Measurements from ENCODE around the gene DUXB.

DUXB gene, protein sequence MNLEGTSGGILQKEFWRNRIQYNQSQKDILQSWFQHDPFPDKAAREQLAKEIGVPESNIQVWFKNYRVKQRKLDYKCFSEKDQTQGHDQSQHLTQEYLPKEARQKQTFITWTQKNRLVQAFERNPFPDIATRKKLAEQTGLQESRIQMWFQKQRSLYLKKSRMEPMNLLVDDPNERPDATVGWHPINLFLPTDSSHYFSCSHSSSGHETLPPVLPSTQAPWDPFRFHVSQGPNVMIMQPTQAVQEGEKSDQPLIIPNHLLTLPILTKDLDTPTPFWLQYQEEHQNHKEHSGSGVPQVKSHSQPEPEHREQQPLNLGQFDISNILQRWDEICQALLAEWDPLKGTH

DNA sequence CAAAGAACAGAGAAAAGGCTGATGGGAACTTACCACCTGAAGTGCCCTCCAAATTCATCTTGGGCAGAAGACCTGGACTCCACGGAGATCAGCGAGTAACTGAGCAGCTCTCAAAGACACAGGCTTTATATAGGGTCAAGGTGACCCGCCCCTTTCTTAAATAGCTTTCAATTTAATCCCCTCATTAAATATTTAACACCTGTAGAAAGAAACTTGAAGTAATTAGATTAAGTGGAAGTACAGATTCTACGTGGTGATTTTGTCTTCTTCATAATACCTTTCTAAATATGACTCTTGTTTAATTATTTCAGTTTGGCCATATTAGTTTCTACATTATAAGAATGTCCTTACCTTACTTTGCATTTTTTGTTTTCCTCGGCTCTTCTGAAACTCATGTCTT, at the start of gene DUXB:
Gene DUXB (minus strand): TSS at position 101 of the 400 bp plus-strand sequence. CDS start 43 bp downstream, at position 58.
- TF ChIP-seq, protein P1, sequence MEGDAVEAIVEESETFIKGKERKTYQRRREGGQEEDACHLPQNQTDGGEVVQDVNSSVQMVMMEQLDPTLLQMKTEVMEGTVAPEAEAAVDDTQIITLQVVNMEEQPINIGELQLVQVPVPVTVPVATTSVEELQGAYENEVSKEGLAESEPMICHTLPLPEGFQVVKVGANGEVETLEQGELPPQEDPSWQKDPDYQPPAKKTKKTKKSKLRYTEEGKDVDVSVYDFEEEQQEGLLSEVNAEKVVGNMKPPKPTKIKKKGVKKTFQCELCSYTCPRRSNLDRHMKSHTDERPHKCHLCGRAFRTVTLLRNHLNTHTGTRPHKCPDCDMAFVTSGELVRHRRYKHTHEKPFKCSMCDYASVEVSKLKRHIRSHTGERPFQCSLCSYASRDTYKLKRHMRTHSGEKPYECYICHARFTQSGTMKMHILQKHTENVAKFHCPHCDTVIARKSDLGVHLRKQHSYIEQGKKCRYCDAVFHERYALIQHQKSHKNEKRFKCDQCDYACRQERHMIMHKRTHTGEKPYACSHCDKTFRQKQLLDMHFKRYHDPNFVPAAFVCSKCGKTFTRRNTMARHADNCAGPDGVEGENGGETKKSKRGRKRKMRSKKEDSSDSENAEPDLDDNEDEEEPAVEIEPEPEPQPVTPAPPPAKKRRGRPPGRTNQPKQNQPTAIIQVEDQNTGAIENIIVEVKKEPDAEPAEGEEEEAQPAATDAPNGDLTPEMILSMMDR (IDR thresholded peaks at IDR 0.05) = no peak

DNA sequence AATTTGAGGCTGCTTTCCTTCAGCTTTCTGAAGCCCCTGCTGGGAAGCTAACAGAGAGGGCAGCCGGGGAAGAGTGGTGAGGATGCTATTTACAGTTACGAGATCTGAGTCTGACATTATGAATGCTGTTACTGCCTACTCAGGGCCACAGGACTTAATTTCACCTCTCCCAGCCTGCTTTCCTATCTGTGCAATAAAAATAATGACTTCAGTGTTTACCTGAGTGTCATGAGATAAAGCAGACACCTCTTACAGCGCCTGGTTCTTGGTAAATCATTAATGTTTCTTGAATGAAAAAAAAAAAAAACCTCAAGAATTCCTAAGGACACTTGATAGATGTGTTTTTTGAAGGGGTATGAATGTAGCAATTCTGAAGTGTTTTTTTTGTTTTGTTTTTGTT, 49.3 kb upstream of the DUXB start:
- TF ChIP-seq, protein P1 (IDR thresholded peaks at IDR 0.05) = no peak

DNA sequence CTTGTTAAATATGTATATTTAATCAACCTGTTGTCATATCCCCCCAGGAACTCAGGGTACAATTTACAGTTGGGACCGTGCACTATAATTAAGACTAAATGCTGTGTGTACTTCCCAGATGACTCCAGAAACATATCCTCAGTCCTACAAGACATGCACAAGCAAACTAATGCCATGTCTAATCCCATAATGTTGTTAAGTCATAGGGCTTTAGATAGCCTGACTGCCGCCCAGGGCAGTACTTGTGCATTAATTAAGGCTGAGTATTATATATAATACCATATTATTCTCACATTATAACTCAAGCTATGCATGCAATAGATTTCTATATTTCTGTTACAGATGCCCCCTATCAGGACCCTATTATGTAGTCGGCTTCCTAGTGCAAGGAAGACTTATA, 45.1 kb upstream of the DUXB start:
- TF ChIP-seq, protein P1 (IDR thresholded peaks at IDR 0.05) = no peak

DNA sequence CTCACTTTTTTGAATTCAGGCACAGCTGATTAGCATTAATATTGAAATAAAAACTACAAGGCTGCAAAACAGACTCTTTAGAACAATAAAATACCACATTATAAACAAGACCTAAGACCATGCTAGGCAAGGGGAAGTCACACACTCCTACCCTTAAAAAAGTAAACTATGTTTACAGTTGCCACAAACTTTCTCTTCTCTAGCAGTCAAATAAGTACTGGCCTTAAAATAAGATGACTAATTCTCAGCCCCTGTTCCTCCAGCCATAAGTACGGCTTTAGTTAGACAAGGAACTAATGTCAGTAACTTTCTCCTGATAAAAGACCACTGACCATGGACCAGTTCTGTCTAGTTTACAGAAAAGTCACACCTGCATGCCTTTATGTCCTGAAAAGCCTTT, 44.6 kb upstream of the DUXB start:
- TF ChIP-seq, protein P1 (IDR thresholded peaks at IDR 0.05) = no peak

DNA sequence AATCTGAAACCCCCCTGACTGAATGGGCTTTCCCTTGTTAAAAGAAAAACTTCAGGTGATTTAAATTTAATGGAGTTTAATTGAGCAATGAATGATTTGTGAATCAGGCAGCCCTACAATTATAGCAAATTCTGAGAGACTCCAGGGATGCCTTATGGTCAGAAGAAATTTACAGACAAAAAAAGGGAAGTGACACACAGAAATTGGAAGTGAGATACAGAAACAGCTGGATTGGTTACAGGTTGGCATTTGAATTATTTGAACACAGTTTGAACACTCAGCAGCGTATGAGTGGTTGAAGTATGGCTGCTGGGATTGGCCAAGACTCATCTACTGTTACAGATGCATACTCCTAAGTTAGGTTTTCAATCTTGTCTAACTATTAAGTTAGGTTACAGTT, 44.0 kb upstream of the DUXB start:
- TF ChIP-seq, protein P1 (IDR thresholded peaks at IDR 0.05) = no peak

DNA sequence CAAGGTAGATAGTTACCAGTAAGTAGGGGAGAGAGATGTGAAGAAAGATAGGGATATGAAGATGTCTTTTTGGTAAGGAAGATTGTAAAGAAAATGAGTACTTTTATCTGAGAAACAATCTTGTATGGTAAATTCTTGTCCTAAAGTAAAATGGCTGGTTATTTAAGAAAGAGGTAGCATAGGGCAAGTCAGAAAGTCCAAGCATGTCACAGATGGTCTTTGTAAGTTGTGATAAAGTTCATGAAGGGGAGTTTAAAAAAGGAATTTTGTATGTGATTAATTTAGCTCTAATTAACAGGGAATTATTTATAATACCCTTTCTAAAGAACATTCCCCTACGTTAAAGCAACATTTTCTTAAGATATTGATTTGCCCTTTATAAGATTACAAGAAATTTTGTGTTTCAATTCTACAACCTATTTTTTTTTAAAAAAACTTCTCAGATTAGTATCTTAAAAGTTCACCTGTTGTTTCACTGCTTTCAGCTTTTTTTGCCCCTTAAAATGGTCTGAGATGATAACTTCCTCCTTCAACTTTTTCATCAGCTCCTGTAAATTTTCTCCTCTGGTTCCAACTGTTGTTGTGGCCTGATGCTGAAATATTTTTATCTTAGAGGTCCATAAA, 41.3 kb upstream of the DUXB start:
- TF ChIP-seq, protein P1 (IDR thresholded peaks at IDR 0.05) = no peak

DNA sequence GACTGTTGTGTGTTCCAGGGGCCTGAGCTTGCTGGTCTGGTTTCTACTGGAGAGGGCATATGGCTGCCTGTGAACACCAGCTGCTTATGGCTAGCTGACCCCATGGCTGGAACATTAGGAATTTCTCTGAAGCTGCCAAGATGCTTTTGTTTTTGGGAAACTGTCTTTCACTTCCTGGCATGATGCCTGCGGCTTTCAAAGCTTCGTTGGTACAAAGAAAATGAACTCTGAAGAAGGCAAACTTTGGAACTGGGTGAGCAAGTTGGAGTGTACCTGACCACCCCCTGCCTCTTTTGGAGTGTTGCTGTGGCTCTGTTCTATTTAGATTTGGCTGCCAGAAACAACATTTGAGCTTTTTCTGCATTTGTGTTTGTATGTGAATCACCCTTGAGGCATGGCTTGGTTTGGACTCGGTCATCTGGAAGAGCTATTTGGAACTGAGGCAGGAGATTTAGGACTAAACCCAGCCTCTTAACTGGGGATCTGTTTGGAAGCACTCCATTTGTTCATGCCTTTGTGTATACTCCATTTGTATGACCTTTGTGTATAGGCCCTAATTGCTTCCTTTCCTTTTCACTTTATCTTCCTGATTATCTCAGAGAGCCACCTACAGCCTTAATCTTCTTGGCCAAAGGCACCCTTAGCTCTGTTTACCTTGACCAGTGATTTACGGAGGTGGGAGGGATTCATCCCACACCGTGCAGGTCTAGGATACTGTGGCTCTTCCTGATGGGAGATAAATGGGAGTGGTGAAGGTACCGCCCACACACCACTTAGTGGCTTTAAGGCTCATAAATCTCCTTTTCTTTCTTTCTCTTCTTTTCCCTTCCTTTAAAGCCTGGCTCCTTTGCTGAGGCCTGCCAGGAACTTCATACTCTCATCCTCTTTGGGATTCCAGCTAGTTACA, 32.3 kb upstream of the DUXB start:
- TF ChIP-seq, protein P1 (IDR thresholded peaks at IDR 0.05) = no peak
